Fibroblast of skin of back (primary cell): Measurements from ENCODE around the gene RITA1.
A peak's percentile ranks its signal among the peaks of the same experiment; 100 is the strongest.

Experiments
- DNase-seq: peaks from one replicate; pipeline ENCODE4 v3.0.0-alpha.2; 2013

RITA1 gene

DNA sequence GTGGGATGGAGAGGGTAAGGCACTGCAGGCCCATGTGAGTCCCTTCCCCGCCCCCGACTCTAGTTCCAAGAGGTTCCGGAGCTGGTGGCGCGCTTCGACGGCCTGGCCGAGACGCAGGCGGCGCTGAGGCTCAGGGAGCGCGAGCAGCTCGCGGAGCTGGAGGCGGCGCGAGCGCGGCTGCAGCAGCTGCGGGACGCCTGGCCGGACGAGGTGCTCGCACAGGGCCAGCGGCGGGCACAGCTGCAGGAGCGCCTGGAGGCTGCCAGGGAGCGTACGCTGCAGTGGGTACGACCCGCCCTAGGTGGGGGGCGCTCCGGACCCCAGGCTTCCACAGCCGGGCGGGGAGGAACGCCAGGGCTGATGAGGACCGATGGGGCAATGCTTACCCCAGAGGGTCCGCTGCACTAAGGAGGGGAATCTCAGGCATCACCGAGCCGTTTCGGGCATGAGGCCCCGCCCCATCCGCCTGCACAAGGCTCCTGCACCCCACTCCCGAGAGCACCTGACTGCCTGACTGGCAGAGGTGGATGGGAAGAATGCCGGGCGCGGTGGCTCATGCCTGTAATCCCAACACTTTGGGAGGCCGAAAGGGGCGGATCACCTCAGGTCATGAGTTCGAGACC is 31.1 kb upstream of the RITA1 start:
- peak; percentile 15 for DNase-seq

DNA sequence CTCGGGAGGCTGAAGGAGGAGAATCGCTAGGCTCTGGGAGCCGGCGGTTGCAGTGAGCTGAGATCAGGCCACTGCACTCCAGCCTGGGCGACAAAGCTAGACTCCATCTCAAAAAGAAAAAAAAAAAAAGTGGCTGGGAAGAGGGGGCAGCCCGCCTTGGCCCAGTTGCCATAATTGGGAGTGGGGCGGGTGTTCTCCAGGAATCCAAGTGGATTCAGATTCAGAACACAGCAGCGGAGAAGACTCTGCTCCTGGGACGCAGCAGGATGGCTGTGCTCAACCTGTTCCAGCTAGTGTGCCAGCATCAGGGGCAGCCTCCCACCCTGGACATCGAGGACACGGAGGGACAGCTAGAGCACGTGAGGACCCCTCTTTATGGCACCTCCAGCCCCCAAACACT is 30.5 kb upstream of the RITA1 start:
- DNase-seq, result no peak

DNA sequence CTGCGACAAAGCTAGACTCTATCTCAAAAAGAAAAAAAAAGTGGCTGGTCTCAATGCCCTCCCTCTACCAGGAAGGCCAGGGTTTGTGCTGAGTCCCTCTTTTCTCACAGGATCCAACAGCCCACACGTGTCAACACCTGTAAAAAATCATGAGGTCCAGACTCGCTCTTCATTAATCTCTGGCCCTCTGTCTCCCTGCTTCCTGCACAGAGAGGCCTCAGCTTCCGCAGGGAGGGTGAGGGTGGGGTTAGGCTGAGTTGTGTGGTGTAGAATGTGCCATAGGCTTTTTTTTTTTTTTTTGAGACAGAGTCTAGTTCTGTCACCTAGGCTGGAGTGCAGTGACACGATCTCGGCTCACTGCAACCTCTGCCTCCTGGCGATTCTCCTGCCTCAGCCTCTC is 29.9 kb upstream of the RITA1 start:
- DNase-seq, result no peak

DNA sequence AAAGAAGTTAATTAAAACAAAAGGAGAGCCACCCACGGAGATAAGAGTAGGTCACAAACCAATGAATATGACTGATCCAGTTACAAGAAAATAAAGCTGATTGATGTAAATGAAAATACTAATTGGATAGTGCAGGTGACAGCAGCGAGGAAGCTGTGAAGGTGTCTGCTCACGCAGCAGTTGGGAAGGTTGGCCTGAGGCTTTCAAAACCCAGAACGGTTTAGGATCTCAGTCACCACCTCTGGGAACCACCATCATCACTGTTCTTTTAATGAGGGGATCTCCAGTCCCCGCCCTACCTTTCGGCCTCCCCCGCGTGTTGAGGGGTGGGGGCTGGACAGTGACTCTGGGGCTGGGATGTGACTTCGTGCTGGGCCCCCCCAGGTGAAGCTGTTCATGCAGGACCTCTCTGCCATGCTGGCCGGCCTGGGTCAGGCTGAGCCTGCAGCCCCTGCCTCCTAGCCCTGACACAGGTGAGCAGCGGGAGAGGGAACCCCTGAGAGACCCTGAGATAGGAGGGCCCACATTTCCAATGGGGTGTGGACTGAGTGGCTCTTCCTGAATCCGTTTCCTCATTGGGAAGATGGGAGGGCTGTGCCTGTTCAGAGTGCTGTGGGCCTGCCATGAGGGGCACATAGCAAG is 28.2 kb upstream of the RITA1 start:
- no peak for DNase-seq

DNA sequence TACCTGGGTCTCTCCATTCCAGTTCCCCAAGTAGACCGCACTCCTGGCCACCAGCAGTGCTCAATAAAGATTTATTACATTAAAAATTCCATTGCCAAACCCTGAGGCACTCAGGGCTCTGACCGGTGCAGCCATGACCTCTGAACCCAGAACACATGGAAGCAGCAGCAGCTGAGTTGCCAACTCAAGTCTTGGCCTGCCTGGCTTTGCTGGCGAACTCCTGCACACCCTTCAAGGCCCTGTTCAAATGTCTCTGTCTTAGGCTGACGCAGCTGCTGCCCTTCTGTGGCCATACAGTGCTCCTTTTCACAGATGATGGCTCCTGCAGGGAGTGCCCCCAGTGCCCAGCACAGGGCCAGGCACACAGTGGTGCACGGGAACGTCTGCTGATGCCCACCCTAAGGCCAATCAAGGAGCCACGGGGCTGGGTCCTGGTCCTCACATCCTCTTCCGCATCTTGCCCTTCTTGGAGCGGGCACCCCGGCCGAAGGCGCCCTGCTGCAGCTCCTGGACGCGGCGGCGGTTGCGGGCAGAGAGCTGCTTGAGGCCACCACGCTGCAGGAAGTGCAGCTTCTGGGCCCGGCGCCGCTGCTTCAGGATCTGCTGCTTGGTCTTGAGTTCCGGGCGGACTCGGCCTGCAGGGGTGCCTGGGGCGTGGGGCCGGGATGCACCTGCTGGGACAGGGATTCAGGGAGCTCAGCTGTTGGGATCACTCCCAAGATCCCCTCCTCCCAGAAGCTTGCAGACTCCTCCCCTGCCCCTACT is 26.9 kb upstream of the RITA1 start:
- DNase-seq, result no peak

DNA sequence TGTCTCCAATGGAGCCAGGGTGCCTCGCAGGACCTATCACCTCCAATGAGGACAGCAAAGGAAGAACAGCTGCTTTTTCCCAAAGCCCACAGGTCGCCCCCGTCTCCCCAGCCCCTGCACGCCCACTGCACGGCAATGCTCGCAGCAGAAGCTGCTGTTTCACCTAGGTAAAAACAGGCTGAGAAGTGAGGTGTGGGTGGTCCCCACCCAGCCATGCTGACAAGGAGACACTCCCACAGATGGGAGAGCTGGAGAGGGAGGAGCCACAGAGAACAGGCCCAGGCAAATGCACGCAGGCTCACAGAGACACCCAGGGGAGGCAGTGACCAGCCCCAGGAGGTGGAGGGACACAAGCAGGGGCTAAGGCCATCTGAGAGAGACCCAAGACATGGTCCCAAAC is 25.6 kb upstream of the RITA1 start:
- no peak for DNase-seq

DNA sequence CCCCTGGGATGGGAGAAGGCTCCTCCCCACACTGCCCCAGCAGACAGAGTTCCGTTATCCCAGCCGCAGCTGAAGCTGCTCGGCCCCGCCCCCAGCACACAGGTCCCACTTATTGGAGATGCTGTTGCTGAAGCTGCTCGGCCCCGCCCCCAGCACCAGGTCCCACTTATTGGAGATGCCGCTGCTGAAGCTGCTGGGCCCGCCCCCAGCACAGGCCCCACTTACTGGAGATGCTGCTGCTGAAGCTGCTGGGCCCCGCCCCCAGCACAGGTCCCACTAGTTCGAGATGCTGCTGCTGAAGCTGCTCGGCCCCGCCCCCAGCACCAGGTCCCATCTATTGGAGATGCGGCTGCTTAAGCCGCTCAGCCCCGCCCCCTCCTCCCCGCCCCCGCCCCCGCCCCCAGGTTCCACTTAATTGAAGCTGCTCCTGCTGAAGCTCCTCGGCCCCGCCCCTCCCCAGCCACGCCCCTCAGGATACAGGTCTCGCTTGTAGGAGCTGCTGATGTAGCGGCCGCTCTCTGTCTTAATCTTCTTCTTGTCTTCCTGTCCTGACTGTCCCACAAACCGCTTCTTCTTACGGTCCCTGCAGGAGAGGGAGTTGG is 24.0 kb upstream of the RITA1 start:
- no peak for DNase-seq

DNA sequence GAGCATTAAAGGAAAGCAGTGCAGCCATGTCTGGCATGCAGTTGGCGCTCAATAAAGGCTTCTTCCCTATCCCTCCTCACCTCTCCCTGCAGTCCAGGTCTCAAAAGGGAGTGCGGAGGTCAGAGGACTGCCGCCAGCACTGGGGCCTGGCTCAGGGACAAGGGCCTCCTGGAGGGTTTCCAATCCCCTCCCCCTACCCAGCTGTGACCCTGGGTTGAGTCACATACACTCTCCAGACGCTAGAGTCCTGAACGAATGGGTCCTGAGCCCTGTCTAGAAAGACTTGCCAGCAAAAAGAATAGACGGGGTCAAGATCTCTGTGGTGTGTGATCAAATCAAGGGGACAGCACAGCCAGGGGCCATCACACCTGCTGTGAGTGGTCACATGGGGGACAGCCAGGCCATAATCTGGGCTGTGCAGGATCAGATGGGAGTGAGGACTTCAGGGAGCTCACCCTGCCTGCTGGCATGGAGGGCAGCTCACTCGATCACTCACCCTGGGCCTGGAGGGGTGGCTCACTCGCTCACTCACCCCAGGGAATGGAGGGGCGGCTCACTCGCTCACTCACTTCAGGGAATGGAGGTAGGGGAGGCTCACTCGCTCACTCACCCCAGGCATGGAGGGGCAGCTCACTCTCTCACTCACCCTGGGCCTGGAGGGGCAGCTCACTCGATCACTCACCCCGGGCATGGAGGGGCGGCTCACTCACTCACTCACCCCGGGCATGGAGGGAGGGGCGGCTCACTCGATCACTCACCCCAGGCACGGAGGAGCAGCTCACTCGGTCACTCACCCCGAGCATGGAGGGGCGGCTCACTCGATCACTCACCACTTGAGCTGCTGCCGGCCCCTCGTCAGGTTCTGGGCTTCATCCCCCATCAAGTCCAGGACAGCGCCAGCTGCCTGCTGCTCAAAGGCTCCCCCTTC is 23.2 kb upstream of the RITA1 start:
- DNase-seq, result peak; percentile 56

DNA sequence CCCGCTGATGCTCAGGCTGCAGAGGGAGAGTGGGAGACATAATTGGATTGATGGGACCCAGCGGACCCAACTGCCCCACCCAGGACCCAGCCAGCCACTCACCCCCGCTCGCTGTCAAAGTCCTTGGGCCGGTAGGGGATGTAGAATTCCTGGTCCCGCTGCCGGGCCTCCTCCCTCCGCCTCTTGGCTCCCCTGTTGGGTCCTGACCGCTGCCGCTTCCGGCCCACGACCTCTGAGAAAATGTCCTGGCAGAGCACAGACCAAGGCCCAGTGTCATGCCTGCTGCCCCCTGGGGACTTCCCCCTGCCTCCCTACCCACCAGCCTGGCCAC is 22.5 kb upstream of the RITA1 start:
- no peak for DNase-seq

DNA sequence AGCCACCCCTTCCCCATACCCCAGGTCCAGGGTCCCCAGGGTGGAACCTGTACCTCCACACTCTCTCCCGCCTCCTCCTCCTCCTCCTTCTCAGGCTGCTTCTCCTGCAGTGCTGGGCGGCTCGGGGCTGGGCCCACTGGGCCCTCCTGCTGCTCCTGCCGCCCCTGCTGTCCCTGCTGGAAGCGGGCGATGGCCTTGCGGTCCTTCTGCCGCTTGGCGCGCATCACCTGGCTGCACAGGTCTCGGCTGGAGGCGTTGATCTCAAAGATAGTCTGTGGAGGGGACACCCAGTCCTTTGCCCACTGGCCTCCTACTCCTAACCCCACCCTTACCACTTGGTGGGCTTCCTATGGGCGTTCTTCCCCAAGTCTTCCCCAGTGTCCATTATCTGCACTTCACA is 21.5 kb upstream of the RITA1 start:
- no peak for DNase-seq

DNA sequence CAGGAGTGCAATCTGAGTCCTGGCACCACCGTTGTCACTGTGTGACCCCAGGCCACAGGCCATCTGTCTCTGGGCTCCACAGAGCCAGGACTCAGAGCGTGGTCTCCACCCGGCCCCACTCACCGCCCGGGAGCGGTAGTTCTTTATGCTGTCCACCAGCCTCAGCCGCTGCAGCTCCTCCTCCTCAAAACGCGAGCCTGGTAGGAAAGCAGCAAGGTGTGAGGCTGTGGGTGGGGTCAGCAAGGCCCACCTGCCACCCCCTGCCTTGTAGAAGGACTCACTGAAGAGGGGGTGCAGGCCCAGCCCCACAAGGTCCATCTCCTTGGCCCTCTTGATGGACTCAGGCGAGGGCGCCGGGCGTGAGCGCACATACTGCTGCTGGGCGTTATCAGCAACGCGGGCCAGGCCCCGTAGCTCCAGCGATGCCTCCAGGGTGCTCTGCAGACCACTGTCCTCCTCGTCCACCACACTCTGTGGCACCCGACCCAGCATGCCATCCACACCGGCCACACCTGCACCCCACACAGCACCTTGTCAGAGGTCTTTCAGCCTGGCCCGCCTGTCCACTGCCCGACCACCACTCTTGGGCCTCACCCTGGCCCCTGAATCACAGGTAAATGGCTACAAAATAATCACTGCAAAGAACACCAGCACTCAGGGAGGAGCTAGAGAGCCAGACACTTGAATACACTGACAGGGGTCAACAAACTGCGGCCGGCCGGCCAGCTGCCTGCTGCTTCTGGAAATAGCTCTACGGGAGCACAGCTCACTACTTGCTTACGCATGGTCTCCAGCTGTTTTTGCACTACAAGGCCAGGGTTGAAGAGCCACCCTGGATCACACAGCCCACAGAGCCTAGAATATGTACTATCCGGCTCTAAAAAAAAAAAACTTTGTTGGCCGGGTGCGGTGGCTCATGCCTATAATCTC is 19.7 kb upstream of the RITA1 start:
- no peak for DNase-seq

DNA sequence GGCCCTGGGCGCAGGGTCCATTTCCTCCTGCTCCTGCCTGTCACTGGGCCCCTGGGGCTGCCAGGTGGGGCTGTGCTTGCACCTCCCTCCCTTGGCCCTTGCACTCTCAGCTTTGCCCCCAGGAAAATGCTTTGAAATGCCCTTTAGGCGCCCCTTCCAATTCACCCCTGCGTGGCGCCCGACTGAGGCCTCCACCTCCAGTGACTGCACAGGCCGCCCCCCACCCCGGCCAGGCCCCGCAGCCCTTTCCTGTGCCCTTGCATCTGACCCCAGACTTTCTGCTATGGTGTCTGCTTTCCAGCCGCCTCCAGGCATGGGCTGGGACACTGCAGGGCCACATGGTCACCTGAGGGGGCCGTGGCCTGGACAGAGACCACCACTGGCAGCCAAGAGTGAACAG is 17.7 kb upstream of the RITA1 start:
- DNase-seq, result no peak

DNA sequence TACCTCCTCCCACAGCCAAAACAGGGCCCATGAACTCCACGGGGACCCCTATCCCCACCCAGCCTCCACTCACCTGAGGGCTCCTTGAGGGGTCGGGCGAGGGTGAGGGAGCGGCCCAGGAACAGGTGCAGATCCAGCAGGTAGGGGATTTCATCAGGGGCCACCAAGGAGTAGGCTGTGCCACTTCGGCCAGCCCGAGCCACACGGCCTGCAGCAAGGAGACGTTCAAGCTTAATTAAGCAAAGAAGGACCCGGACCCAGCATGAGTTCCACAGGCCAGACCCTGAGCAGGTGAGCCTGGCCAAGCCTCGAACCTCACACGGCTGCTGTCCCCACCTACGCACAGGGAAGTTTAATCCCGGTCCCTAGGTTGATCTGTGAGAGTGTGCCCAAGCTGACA is 15.8 kb upstream of the RITA1 start:
- no peak for DNase-seq

DNA sequence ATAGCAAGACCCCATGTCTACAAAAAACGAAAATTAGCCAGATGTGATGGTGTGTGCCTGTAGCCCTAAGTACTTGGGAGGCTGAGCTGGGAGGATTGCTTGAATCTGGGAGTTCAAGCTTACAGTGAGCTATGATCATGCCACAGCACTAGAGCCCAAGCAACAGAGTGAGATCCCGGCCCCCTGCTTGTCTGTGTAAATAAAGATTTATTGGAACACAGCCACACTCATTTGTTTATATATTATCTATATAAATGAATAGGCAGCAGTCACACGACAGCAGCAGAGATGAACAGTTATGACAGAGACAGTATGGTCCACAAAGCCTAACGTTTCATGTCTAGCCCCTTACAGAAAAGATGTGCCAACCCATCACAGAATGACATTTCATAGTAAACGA is 15.1 kb upstream of the RITA1 start:
- no peak for DNase-seq

DNA sequence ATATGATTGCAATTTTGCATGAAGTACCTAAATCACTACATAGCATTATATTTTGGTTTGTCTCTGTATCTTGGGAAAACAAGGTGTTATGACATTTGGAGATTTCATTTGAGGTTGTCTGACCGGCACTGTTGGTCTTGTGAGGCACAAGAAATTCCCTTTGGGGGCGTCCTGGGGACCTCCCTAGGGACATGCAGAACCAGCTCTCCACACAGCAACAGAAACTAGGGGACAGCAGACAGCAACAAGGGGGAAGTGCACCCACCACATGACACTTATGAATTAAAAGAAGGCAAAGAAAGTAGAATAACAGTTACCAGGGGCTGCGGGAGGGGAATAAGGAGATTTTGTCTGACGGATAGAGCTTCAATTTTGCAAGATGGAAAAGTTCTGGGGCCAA is 14.6 kb upstream of the RITA1 start:
- DNase-seq, result no peak

DNA sequence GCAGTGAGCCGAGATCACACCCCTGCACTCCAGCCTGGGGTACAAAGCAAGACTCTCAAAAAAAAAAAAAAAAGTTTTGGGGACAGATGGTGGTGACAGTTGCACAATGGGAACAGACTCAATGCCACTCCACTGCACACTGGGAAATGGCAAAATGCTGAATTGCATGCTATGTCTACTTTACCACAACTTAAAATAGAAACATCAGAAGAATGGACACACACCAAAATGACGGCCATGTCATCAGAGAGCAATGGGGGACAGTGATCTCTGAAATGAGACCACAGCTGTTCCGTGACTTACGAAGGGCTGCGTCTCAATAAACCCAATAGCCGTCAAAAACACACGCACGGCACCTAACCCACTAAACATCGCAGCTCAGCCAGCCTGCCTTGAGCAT is 14.0 kb upstream of the RITA1 start:
- DNase-seq, result no peak

DNA sequence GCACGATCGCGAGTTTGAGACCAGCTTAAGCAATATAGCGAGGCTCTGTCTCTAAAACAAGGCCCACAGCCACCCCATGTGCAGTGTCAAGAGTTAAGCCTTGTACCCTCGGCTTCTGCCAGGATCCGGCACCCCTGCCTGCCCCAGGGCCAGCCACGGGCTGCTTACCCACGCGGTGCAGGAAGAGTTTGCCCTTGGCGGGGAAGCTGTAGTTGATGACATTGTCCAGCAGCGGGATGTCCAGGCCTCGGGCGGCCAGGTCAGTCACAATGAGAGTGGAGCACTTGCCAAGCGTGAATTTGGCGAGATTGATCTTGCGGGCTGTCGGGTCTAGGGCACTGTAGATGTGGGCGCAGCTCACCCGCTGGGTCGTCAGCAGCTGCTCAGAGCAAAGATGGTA is 13.3 kb upstream of the RITA1 start:
- no peak for DNase-seq

DNA sequence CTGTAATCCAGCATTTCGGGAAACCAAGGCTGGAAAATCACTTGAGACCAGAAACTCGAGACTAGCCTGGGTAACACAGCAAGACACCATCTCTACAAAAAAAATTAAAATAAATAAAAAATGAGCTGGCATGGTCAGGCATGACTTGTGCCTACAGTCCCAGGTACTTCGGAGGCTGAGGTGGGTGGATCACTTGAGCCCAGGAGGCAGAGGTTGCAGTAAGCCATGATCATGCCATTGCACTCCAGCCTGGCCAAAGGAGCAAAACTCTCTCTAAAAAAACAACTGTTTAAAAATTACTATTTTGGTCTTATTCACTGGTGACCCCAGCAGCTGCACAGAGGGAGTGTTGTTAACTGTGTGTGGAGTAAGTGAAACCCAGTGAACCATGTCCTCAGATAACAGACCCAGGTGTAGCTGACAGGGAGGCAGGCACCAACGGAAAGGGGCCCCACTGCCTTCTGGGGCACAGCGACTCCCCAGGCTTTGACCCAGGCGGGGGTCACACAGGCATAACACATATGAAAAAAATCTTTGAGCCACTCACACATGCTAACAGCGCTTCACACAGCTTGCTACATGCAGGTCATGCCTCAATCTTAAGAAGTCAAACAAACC is 12.3 kb upstream of the RITA1 start:
- no peak for DNase-seq

DNA sequence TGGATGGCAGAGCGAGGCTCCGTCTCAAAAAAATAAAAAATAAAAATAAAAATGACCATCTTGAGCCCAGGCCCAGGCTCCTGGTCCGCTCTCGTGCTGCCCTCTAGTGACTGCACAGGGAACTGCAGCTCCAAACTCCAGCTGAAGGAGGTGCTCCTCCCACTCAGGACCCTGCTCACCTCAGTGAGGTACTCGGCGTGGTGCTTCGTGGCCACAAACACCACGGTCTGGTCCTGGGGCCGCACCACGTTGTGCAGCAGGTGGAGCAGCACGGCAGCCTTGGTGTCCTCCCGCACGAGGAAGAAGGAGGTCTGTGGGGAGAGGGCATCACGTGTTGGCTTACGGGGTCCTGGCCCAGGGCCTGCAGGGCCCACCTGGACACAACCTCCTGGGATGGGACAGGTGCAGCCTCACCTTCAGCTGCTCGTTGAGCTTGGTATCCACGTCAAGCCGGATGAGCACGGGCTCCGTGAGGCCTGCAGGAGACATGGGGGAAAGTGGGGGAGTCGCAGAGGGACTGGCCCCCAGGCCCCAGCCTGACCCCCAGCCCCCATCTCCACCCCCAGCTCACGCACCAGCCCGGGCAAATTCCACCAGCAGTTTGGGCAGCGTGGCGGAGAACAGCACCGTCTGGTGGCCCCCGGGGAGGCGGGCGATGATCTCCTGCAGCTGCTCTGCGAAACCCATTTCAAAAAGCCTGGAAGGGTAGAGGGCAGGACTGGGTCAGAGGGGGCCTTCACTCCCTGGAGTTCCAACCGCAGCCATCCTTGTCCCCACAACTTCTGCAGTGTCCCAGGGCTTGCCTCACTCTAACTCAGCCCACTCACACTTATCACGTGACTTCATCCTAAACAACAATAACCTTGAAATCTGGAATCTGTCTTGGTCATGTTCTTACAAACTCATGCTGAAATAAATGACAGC is 10.8 kb upstream of the RITA1 start:
- DNase-seq, result peak; percentile 56

DNA sequence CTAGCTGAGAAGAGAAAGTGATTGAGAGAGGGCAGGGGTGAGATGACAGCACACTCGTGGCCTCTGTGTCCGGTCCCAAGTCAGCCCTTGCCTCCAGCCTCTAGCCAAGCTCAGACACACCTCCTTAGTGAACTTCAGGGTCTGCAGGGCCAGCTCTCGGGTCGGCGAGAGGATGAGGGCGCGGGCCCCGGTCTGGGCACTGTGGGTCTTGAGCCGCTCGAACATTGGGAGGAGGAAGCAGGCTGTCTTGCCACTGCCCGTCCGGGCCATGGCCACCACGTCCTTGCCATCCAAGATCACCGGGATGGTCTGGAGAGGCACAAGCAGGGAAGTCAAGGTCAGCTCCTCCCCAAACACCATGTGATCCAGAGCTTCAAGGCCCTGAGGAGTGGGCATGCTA is 6.5 kb upstream of the RITA1 start:
- DNase-seq, result no peak
